ENCODE results near the gene GALNT2. TPM values are rescaled to one million over a fixed set of nuclear protein-coding genes. Genes with fewer than 3 reads are reported as not detected.

Gene GALNT2
- total and polyA plus RNA-seq, 4 donors: 47.5 to 182 (median 114) TPM

DNA sequence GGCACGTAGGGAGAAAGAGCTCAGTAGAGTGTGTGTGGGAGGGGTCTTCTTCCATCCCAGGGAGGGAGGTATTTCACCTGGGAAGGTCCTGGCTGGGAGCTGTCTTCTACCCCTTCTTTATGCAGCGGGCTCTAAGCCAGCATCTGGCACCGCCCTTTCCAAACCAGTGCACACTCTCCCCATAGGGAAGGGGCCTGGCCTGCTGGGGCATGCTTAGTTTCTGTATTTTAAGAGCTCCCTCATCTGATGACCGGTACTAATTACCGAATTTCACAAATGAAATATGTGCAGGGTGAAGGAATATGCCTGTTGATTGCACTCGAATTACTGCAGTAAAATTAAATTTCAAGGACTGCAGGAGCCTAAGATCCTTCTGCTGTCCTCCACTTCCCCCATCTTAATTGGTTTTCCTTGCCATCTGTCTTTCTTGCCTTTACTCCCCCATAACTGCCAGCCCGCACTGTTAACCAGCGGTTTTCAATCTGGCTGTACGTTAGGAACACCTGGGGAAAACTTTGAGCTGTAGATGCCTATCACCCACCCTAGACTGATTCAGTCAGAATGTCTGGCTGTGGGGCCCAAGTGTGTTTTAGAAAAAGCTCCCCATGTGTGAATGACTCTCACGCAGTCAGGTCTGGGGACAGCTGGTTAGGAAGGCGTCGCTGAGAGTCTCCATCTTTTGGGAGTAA, 20.1 kb downstream of the GALNT2 start (continued):
- TF ChIP-seq, protein P1, sequence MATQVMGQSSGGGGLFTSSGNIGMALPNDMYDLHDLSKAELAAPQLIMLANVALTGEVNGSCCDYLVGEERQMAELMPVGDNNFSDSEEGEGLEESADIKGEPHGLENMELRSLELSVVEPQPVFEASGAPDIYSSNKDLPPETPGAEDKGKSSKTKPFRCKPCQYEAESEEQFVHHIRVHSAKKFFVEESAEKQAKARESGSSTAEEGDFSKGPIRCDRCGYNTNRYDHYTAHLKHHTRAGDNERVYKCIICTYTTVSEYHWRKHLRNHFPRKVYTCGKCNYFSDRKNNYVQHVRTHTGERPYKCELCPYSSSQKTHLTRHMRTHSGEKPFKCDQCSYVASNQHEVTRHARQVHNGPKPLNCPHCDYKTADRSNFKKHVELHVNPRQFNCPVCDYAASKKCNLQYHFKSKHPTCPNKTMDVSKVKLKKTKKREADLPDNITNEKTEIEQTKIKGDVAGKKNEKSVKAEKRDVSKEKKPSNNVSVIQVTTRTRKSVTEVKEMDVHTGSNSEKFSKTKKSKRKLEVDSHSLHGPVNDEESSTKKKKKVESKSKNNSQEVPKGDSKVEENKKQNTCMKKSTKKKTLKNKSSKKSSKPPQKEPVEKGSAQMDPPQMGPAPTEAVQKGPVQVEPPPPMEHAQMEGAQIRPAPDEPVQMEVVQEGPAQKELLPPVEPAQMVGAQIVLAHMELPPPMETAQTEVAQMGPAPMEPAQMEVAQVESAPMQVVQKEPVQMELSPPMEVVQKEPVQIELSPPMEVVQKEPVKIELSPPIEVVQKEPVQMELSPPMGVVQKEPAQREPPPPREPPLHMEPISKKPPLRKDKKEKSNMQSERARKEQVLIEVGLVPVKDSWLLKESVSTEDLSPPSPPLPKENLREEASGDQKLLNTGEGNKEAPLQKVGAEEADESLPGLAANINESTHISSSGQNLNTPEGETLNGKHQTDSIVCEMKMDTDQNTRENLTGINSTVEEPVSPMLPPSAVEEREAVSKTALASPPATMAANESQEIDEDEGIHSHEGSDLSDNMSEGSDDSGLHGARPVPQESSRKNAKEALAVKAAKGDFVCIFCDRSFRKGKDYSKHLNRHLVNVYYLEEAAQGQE (IDR thresholded peaks at IDR 0.05): no peak
- TF ChIP-seq GABPA (IDR thresholded peaks at IDR 0.05 in 1 of 2, conservative IDR thresholded peaks at IDR 0.05 in 1 of 2): no peak
- no peak for TF ChIP-seq RXRA (IDR thresholded peaks at IDR 0.05)
- TF ChIP-seq JUND (IDR thresholded peaks at IDR 0.05): no peak
- no peak for TF ChIP-seq YY1 (IDR thresholded peaks at IDR 0.05)

DNA sequence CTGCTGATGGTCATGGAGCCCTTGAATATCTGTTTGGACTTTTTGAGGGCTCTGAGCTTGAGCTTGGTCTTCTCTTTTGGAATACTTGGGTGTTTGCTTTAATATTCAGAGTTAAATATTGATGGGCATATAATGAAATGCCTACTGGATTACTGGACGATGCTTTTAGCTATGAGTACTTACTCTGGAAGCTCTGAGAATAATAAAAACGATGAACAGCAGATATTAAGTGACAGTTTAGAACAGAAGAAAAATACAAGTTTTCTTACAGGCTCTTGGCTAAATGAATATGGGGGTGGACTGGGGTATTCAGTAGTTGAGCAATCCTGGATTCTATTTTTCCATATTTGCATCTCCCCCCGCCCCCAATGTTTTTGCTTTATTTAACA, 20.7 kb downstream of the GALNT2 start:
- peaks cover 0 to 15% (median 11%) of the 10 kb centered on the region in 4 donors for H3K4me1 ChIP-seq (ENCODE audit: control insufficient read depth in 4 of 4, insufficient read depth in 4 of 4, low read length in 3 of 4)
- H3K27ac ChIP-seq (ENCODE audit: low read depth in 1 of 2, low read length in 2 of 2): no peak overlapping the region
- no peak overlapping the region for H3K9ac ChIP-seq (ENCODE audit: low read depth in 1 of 2, low read length in 2 of 2)
- H3K27me3 ChIP-seq (ENCODE audit: control insufficient read depth in 4 of 4, insufficient read depth in 4 of 4, low read length in 3 of 4): no peaks in the 10 kb centered on the region
- H3K4me3 ChIP-seq (ENCODE audit: low read depth in 1 of 3, low read length in 3 of 3): no peak overlapping the region
- H3K36me3 ChIP-seq (ENCODE audit: control insufficient read depth in 4 of 4, insufficient read depth in 3 of 4, low read depth in 1 of 4, low read length in 3 of 4): peaks cover 0 to 7% (median 4%) of the 10 kb centered on the region in 4 donors
- no peak for TF ChIP-seq HNF4G (IDR thresholded peaks at IDR 0.05)
- no peak for TF ChIP-seq SP1 (IDR thresholded peaks at IDR 0.05)
- no peak for TF ChIP-seq FOXA1 (IDR thresholded peaks at IDR 0.05)
- TF ChIP-seq, protein P2, sequence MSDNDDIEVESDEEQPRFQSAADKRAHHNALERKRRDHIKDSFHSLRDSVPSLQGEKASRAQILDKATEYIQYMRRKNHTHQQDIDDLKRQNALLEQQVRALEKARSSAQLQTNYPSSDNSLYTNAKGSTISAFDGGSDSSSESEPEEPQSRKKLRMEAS (IDR thresholded peaks at IDR 0.05): no peak
- no peak for TF ChIP-seq GABPA (IDR thresholded peaks at IDR 0.05 in 1 of 2, conservative IDR thresholded peaks at IDR 0.05 in 1 of 2)
- TF ChIP-seq, protein P3, sequence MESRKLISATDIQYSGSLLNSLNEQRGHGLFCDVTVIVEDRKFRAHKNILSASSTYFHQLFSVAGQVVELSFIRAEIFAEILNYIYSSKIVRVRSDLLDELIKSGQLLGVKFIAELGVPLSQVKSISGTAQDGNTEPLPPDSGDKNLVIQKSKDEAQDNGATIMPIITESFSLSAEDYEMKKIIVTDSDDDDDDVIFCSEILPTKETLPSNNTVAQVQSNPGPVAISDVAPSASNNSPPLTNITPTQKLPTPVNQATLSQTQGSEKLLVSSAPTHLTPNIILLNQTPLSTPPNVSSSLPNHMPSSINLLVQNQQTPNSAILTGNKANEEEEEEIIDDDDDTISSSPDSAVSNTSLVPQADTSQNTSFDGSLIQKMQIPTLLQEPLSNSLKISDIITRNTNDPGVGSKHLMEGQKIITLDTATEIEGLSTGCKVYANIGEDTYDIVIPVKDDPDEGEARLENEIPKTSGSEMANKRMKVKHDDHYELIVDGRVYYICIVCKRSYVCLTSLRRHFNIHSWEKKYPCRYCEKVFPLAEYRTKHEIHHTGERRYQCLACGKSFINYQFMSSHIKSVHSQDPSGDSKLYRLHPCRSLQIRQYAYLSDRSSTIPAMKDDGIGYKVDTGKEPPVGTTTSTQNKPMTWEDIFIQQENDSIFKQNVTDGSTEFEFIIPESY (IDR thresholded peaks at IDR 0.05): no peak
- DNase-seq (ENCODE audit: low spot score): no peak
- 89% methylated on average over 3 of the region's 3 CpGs for WGBS
- no peaks in the 10 kb centered on the region for H3K9me3 ChIP-seq (ENCODE audit: control insufficient read depth in 4 of 4, low read length in 3 of 4)

GRCh38 chr1:230090194-230090711, 23.2 kb downstream of the GALNT2 start:
- no peaks in the 10 kb centered on the region for H3K9me3 ChIP-seq (ENCODE audit: control insufficient read depth in 4 of 4, low read length in 3 of 4)
- peaks cover 0 to 13% (median 4%) of the 10 kb centered on the region in 4 donors for H3K4me1 ChIP-seq (ENCODE audit: control insufficient read depth in 4 of 4, insufficient read depth in 4 of 4, low read length in 3 of 4)
- no peaks in the 10 kb centered on the region for H3K27me3 ChIP-seq (ENCODE audit: control insufficient read depth in 4 of 4, insufficient read depth in 4 of 4, low read length in 3 of 4)
- H3K36me3 ChIP-seq (ENCODE audit: control insufficient read depth in 4 of 4, insufficient read depth in 3 of 4, low read depth in 1 of 4, low read length in 3 of 4): peaks cover 0 to 8% (median 4%) of the 10 kb centered on the region in 4 donors
- H3K9ac ChIP-seq (ENCODE audit: low read depth in 1 of 2, low read length in 2 of 2): no peak overlapping the region
- no peak overlapping the region for H3K27ac ChIP-seq (ENCODE audit: low read depth in 1 of 2, low read length in 2 of 2)
- H3K4me3 ChIP-seq (ENCODE audit: low read depth in 1 of 3, low read length in 3 of 3): no peak overlapping the region
- WGBS: 71% methylated on average over 6 of the region's 6 CpGs
- DNase-seq (ENCODE audit: low spot score): no peak
- TF ChIP-seq FOXA2 (IDR thresholded peaks at IDR 0.05): no peak
- no peak for TF ChIP-seq HNF4A (conservative IDR thresholded peaks at IDR 0.05)
- TF ChIP-seq YY1 (IDR thresholded peaks at IDR 0.05): no peak
- TF ChIP-seq RXRA (IDR thresholded peaks at IDR 0.05): no peak
- no peak for TF ChIP-seq CTCF (IDR thresholded peaks at IDR 0.05; ENCODE audit: low read depth, low read length, missing input control)
- TF ChIP-seq HNF4G (IDR thresholded peaks at IDR 0.05): no peak
- TF ChIP-seq, protein P1 (IDR thresholded peaks at IDR 0.05): no peak
- TF ChIP-seq, protein P3 (IDR thresholded peaks at IDR 0.05): no peak
- TF ChIP-seq FOXA1 (IDR thresholded peaks at IDR 0.05): no peak
- no peak for TF ChIP-seq JUND (IDR thresholded peaks at IDR 0.05)
- no peak for TF ChIP-seq GABPA (IDR thresholded peaks at IDR 0.05 in 1 of 2, conservative IDR thresholded peaks at IDR 0.05 in 1 of 2)
- TF ChIP-seq NR2F2 (IDR thresholded peaks at IDR 0.05): no peak
